ENCODE measurements around the gene OR6C75.
"Not testable (repeated sequence)": the region's sequence is repeated elsewhere in the genome, so short reads cannot be mapped to it uniquely, and the experiment has no call there.

The OR6C75 gene

DNA sequence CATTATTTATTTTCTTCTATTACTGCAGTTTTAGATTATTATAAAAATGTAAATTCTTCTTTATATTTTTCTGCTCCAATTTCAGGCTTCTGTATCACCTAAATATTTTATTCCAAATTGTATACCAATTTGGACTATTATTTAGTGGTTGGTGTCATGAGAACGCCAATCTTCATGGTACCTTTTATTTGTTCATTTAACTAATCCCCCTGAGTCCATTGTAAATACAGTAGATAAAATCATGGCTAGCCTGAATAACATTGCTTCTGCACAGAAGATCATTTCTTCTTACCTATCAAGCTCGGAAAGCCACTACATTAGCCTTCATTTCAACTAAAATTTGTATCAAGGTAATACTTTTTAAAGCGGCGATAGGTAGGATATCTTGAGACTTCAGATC lies at the start of gene OR6C75:
Gene OR6C75 (plus strand): TSS at position 301 of the 400 bp plus-strand sequence. CDS start 2,136 bp downstream, outside the sequence.
- DNase-seq, result no peak

DNA sequence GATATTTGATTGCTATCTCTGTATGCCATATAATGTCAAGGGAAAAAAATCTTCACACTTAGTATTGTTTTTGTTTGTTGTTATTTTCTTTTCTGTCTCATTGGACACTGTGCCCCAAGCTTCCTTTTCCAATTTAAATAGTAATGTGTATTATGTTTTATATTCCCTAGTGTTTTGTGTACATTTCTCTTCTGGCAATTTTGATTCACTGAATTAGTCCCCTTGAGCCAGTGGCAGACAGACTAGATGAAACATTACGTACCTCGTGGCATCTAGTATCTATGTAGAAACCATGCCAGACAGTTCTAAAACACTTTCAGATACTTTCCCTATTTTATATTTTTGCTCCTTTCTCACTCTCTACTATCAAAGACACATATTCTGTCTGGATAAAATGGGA lies 48.7 kb upstream of the OR6C75 start, which contains the start of gene OR6C1:
Gene OR6C1 (plus strand): TSS at position 301 of the 400 bp plus-strand sequence. CDS start 6,257 bp downstream, outside the sequence.
- DNase-seq, result no peak

DNA sequence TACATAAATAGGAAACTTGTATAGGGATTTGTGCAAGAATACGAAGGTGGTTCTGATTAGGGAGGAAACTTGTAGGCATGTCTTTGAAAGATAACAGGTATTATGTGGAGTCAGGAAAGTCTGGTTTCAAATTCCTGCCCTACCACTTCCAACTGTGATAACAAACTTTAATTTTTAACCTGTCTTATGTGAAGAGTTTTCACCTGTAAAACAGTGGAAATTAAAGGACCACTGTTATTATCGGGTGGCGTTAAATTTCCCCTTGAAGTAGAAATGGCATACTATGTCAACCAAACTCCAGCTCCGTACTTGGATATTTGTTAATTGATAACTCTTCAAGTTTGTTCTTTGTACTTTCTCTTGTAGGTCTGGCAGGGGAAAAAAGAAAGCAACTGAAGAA lies 42.6 kb upstream of the OR6C75 start:
- no peak for DNase-seq

DNA sequence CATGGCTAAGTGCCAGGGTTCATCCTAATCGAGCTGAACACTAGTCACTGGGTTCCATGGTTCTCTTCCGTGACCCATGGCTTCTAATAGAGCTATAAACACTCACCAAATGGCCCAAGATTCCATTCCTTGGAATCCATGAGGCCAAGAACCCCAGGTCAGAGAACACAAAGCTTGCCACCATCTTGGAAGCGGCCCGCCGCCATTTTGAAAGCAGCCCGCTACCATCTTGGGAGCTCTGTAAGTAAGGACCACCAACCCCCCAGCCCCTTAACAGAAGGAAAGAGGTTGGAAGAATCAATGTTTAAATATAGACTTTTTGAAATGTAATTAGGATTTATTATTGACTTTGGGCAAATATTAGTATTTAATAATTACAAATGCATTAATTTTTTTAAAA lies 37.0 kb upstream of the OR6C75 start:
- DNase-seq, result not testable (repeated sequence)

DNA sequence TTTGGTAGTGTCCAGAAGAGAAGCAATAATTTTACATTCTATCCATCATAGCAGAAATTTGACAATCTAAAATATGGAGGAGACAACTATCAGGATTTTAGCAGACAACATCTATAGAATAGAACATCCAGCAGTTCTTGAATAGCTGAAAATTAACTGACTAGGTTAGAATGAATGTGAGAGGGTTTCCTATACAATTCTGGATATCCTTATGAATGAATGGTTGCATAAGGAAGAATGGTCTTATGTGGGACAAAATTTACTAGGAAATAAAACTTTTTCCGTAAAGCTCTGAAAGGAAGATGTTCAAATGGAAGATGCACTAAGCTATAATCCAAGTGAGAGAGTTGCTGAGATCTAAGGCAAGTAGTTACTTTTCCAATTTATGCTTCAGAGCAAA lies 32.3 kb upstream of the OR6C75 start, which contains the start of gene OR6C3:
Gene OR6C3 (plus strand): TSS at position 301 of the 400 bp plus-strand sequence. CDS start 955 bp downstream, outside the sequence.
- no peak for DNase-seq

DNA sequence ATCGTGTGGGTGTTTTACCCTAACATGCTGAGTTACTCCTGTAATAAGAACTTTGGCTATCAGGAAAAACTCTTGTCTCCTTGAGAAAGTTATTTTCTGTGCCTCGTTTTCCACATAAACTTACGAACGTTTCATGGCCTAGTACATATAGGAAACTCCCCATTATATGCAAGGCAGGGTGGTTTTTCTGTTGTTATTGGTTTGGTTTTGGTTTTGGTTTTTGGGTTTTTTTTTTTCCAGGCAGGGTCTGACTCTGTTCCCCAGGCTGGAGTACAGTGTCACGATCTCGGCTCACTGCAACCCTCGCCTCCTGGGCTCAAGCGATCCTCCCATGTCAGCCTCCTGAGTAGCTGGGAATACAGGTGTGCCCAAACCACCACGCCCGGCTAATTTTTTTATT lies 26.8 kb upstream of the OR6C75 start:
- no peak for DNase-seq

DNA sequence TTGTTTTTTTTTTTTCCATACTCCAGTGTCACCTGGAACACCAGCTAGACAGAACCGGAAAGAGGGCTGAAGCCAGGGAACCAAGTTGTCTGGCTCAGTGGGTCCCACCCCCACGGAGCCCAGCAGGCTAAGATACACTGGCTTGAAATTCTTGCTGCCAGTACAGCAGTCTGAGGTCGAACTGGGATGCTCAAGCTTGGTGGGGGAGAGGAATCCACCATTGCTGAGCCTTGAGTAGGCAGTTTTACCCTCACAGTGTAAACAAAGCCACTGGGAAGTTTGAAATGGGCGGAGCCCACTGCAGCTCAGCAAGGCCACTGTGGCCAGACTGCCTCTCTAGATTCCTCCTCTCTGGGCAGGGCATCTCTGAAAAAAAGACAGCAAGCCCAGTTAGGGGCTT lies 7.4 kb upstream of the OR6C75 start:
- DNase-seq, result not testable (repeated sequence)

DNA sequence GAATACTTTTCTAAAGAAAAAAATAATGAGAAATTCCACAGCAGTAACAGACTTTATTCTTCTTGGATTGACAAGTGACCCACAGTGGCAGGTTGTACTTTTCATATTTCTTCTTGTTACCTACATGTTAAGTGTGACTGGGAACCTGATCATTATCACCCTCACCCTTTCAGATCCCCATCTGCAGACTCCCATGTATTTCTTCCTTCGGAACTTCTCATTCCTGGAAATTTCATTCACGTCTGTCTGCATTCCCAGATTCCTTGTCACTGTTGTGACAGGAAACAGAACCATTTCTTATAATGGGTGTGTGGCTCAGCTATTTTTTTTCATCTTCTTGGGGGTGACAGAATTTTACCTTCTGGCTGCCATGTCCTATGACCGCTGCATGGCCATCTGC lies 2.3 kb downstream of the OR6C75 start:
- DNase-seq, result no peak

DNA sequence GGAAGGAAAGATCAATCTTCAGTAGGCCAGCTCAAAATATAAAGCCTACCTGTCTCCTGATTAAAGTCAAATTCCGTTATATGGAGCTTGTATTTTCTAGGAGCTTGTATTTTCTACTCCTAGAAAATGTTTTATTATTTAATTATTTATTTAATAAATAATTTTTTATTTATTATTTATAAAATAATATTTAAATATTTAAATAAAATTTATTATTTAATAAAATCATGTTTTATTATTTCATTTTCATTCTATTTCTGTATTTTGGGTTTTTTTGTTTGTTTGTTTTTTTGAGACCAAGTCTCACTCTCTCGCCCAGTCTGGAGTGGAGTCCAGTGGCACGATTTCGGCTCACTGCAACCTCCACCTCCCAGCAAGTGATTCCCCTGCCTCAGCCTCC lies 9.7 kb downstream of the OR6C75 start:
- no peak for DNase-seq

DNA sequence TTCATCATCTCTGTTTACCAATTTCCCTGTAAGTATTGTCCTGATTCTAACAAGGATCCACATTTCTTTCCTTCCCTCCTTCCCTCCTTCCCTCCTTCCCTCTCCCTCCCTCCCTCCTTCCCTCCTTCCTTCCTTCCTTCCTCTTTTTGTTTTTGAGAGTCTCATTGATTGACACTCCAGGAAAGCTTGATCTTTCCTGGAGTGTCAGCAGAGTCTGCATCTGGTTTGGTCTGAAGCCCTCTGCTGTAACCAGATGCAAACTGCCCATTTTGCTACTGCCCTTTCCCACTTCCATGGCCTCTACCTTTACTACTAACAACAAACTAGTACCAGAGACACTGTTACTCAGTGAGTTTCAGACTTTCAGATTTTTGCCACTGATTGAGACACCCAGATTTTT lies 23.1 kb downstream of the OR6C75 start:
- no peak for DNase-seq

DNA sequence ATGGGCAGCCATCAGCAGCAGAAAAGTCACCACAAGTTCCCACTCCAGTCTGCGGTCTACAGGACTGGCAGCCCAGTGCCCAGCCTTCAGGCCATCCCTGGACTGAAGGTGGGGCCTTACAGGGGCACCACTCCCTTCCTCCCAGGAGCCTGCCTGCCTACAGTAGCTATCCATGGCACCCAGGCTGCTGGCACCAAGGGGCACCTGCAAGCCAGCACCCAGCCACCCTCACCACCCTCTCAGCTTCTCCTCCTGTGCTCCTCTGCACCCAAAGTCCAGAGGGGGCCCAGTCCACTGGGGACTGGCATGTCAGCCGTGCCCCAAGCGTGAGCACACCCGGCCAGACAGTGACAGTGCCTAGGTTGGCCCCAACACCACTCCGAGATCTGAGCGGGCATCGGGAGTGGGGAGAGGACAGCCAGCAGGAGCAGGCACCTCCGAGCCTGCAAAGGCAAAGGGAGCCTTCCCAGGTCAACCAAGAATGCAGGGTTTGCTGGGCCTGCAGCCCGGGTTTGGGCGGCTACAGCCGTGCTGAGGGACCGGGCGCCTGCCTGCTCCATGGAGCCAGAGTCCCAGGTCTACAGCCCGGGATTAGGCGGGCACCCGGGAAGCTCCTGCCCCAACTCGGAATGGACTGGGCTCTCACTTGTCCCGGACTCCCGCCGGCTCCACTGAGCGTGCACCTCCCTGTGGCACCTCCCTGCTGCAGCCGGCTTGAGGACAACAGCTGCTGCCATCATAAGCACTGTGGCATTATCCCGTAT lies 29.4 kb downstream of the OR6C75 start:
- DNase-seq, result no peak

DNA sequence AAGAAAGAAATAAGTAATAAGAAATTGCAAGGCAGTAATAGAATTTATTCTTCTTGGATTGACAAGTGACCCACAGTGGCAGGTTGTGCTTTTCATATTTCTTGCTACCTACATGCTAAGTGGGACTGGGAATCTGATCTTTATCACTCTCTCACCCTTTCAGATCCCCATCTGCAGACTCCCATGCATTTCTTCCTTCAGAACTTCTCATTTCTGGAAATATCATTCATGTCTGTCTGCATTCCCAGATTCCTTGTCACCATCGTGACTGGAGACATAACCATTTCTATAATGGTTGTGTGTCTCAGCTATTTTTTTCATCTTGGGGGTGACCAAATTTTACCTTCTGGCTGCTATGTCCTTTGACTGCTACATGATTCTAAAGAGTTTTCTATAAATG lies 33.6 kb downstream of the OR6C75 start:
- DNase-seq, result no peak

DNA sequence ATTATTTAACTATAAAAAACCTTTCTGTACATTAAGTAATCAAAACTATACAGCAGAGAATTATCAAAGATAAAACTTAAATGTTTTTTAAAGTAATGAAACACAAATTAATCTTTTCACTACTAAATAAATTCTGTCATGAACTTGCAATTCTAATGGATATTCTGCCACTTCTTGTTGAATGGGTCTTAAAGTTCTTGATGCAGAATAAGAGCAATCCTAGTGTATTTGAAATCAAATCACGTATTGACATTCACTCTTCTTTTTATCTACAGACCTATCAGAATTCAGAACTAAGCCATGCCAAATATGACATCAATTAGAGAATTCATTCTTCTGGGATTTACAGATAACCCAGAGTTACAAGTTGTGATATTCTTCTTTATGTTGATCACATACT lies 37.5 kb downstream of the OR6C75 start, which contains the start of gene OR6C65:
Gene OR6C65 (plus strand): TSS at position 301 of the 400 bp plus-strand sequence. CDS start 0 bp downstream, at position 301.
- DNase-seq, result no peak

DNA sequence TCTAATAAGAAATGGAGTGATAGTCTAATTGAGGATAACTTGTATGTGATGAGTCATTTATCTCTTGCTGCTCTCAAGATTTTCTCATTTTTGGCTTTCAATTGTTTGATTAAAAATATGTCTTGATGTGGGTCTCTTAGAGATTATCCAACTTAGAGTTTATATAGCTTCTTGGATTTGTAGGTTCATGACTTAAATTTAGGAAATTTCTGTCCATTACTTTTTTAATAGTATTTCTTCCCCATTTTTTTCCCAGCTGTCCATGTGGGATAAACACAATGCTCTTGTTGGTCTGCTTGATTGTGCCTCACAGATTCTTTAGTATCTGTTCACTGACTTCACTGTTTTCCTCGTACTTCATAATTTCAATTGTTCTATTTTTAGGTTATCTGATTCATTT lies 45.1 kb downstream of the OR6C75 start:
- no peak for DNase-seq

DNA sequence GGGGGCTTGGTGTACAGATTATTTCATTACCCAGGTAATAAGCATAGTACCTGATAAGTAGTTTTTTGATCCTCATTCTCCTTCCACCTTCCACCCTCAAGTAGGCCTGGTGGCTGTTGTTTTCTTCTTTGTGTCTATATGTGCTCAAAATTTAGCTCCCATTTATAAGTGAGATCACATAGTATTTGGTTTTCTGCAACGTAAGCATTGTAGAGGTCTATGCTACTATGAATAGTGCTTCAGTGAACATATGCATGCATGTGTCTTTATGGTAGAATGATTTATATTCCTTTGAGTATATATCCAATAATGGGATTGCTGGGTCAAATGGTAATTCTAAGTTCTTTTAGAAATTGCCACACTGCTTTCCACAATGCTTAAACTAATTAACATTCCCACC lies 46.4 kb downstream of the OR6C75 start:
- DNase-seq, result not testable (repeated sequence)

DNA sequence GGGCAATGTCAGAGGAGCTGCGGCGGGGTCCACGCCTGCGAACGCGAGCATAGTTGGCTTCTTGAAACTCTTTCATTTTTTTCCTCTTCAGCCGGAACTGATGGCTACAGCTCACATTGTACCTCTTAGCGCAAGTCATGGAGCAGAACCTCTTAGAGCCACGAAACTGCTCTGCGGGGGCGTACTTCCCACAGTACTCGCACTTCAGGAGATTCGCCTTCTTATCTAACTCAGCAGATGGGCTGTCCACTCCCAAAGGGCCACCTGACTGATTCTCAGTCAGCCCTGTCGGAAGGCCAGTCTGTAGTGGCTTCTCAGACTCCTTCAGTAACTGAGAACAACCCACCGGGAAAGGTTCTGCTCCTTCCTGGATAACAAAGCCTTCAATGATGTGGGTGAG lies 49.4 kb downstream of the OR6C75 start:
- not testable (repeated sequence) for DNase-seq

DNA sequence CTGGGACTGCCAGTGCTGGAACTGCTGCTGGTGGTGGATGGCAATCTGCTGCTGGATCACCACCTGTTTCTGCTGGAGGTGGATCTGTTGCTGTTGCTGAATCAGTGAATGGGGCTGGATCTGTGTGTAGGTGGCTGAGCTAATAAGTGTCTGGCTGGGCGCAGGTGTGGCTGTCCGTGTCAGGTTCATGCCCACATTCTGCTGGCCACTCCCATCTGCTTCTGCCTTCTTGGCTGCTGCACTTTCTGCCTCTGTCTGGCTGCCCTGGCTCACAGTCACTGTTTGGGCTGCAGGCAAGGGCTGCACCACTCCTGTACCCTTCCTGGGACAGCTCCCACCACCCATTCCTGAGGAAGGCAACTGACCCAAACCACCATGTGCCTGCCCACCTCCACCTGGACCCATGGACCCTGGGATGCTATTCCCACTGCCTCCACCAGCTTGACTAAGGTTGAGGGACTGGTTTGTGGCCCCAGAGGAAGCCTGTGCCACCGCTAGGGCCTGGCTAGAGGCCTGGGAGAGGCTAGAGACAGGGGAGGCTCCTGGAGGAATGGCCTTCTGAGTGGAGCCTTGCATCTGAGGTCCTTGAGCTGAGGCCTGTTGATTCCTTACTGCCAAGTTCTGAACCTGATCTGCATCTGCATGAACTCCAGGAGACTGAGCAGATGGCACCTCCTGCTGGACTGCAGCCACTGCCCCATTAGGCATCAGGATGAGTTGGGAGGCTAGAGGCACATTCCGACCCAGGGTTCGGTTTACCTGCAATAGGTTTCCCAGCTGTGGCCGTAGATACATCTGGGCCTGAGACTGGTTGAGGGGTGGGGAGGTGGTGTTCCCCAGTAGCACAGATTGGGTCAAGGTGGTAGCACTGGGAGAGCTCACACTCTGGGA lies 51.0 kb downstream of the OR6C75 start:
- DNase-seq, result not testable (repeated sequence)

DNA sequence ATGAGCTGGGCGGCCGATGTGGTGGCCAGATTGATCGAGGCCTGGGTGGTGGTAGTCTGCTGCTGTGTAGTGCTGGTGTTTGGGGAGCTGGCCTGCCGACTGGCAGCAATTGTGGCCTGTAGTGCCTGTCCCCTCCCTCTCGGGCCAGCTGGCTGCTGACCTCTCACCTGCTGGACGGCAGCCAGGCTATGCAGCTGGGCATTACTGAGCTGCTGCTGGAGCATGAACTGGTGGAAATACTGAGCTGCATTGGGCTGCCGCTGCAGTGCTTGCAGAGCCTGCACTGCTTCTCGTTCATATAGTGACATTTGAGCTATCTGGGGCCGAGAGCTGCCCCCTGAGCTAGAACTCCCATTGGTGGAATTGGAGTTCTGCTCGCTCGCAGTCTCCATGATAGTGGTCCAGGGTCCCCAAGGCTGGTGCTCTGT lies 51.6 kb downstream of the OR6C75 start:
- not testable (repeated sequence) for DNase-seq

DNA sequence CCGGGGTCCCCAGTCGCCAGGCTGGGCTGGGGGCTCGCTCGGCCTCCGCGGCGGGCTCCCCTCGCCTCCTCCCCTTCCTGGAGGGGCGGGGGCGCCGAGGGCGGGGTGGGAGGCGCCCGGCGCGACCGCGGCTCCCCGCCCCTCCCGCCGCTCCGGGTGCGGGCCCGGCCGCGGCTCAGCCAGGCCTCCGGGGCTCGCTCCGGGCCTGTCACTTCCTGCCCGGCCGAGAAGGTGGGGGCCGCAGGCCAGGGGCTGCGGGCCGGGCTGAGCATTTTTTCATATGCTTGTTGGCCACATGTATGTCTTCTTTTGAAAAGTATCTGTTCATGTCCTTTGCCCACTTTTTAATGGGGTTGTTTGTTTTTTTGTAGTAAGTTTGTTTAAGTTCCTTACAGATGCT lies 52.1 kb downstream of the OR6C75 start:
- DNase-seq, result not testable (repeated sequence)

DNA sequence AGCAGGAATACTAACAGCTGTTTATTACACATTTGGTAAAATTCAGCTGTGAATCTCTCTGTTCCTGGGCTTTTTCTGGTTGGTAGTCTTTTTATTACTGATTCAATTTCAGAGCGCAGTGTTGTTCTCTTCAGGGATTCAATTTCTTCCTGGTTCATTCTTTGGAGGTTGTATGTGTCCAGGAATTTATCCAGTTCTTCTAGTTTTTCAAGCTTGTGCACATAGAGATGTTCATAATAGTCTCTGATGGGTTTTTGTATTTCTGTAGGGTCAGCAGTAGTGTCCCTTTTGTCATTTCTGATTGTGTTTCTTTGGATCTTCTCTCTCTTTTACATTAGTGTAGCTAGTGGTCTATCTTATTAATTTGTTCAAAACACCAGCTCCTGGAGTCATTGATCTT lies 54.2 kb downstream of the OR6C75 start:
- no peak for DNase-seq

Measured in HCEC 1CT (cell line).